Body of pancreas (tissue), 4 donors: Measurements from ENCODE around the gene KCNK17.

ENCODE experiments used
- CTCF ChIP-seq, 7 experiments: fragments of 450-650 bp in 4 of 7; fragments of 200-600 bp in 3 of 7; sonication (generic) in 3 of 7; IDR thresholded peaks; one replicate each; pipeline ENCODE4 v1.5.1; 2016 to 2019; ENCODE audit warnings: antibody characterized with exemption in 7 of 7
- POLR2A ChIP-seq, 3 donors: fragments of 450-650 bp; IDR thresholded peaks; one replicate each; pipeline ENCODE4 v1.6.1; 2016; ENCODE audit warnings: antibody characterized with exemption in 3 of 3, mild to moderate bottlenecking in 2 of 3

GRCh38 chr6:39309942-39310531 lies 4.2 kb downstream of the KCNK17 start:
- no peak for TF ChIP-seq POLR2A (IDR thresholded peaks at IDR 0.05)
- TF ChIP-seq CTCF (IDR thresholded peaks at IDR 0.05) = peak; percentile 85 to 94 (median 93)
